ENCODE measurements around the gene UBD. TPM values are rescaled to one million over a fixed set of nuclear protein-coding genes. Genes with fewer than 3 reads are reported as not detected.

UBD gene
- 0.66 TPM in 1 of 2 replicates, not detected in the other for total RNA-seq

DNA sequence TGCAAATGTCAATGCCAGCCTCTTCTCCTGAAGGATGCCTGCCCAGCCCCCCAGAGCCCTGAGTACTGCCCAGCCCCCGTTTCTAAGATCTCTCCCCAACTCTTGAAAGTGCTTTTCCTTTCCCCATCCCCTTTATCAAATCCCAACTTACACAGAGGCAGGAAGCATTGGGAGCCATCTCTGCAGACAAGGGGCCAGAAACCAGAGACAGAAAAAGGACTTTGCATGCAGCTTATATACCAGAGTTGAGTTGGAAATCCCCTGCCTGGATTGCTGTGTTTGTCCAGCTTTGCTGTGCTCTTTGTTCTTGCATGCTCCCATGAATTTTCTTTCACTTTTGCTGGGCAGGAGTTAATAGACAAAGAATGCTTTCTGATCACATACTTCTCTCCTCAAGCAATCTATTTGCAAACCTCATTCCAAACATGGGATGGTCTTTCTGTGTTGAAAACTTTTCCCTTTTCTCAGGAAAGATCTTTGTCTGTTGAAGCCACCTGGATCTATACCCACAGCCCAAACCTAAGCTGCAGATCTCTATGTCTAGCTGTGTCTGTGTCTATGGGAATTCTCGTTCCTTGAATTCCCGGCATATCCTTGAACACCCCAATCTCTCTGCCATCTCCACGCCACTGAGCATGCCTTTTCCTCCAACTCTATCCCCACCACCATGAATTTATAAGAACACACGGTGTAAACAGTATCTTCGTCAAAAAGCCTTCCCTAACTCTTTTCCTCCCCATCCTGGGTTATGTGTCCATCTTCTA lies at the start of gene UBD:
UBD (minus strand) TSS at position 209 of the 764 bp plus-strand sequence; CDS start at position 178, 31 bp downstream.

DNA sequence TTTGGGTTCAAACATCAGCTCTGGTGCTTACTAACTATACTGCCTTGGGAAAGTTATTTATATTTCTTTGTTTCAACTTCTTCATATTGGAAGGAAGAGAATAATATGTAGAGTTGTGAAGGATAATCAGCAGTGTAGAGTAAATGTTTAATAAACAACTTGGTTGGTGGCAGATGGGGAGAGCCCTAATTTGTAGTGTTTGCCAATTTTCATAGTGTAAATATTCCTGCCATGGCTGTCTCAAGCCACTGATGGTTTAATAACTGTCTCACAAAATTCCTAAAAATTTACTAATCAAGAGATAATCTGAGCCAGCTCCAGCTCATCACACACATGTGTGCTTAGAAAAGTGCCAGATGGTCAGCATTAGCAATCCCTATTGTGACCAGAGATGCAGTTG lies 25.3 kb upstream of the UBD start, which contains the start of gene OR2H2:
OR2H2 (plus strand) TSS at position 301 of the 400 bp plus-strand sequence. CDS start 2,824 bp downstream, outside the sequence.

Other genes with a start within 250 kb of the UBD start
- gene OR5V1, start 190.9 kb downstream of the UBD start, total RNA-seq, result not detected in 2 replicates
- not detected in 2 replicates for gene OR12D3, start 184.4 kb downstream of the UBD start, total RNA-seq
- not detected in 2 replicates for gene OR12D2, start 164.1 kb downstream of the UBD start, total RNA-seq
- gene OR12D1, start 144.8 kb downstream of the UBD start, total RNA-seq, result not detected in 2 replicates
- not detected in 2 replicates for gene OR10C1, start 120.4 kb downstream of the UBD start, total RNA-seq
- gene OR11A1, start 102.7 kb downstream of the UBD start, total RNA-seq, result not detected in 2 replicates
- not detected in 2 replicates for gene OR2H1, start 102.6 kb downstream of the UBD start, total RNA-seq
- gene MAS1L, start 71.8 kb downstream of the UBD start, total RNA-seq, result not detected in 2 replicates
- gene OR2H2, start 25.4 kb upstream of the UBD start, total RNA-seq, result not detected in 2 replicates
- gene GABBR1, start 73.5 kb upstream of the UBD start, total RNA-seq, result 15.5 and 16.3 TPM in 2 replicates
- not detected in 2 replicates for gene MOG, start 97.4 kb upstream of the UBD start, total RNA-seq
- 0.17 and 0.29 TPM in 2 replicates for gene ZFP57, start 121.4 kb upstream of the UBD start, total RNA-seq
- gene HLA-F, start 163.7 kb upstream of the UBD start, total RNA-seq, result 1.3 and 1.9 TPM in 2 replicates